HG02973 (cell line): Measurements from ENCODE around the gene PSKH1.
"Not testable (repeated sequence)": the region's sequence is repeated elsewhere in the genome, so short reads cannot be mapped to it uniquely, and the experiment has no call there.

Experiments used
- ATAC-seq: cut with Tn5 transposase; IDR thresholded peaks from one replicate; pipeline ENCODE4 v1.9.1; 2021; ENCODE audit warnings: moderate library complexity; ENCODE audit not compliant: unreplicated experiment

Gene PSKH1

GRCh38 chr16:67885545-67885944 lies 7.5 kb upstream of the PSKH1 start:
- ATAC-seq = no peak

GRCh38 chr16:67885976-67886375 lies 7.1 kb upstream of the PSKH1 start:
- ATAC-seq = no peak

GRCh38 chr16:67886387-67886786 lies 6.7 kb upstream of the PSKH1 start:
- no peak for ATAC-seq

- no peak for ATAC-seq
These were observed 4.7 kb upstream of the PSKH1 start for GRCh38 chr16:67888331-67888730.

GRCh38 chr16:67892375-67892774 lies 679 bp upstream of the PSKH1 start:
- ATAC-seq = no peak

- no peak for ATAC-seq
These were observed 817 bp downstream of the PSKH1 start for GRCh38 chr16:67893743-67894399.

GRCh38 chr16:67897231-67897630 lies 4.2 kb downstream of the PSKH1 start:
- ATAC-seq = no peak

- ATAC-seq = no peak
These were observed 8.7 kb downstream of the PSKH1 start for GRCh38 chr16:67901734-67902133.

- no peak for ATAC-seq
These were observed 9.8 kb downstream of the PSKH1 start for GRCh38 chr16:67902831-67903230.

GRCh38 chr16:67907397-67908180 lies 14.5 kb downstream of the PSKH1 start:
- ATAC-seq = no peak

- ATAC-seq = no peak
These were observed 16.1 kb downstream of the PSKH1 start for GRCh38 chr16:67909056-67909742.

GRCh38 chr16:67910158-67910557 lies 17.1 kb downstream of the PSKH1 start:
- no peak for ATAC-seq

GRCh38 chr16:67914758-67915495 lies 21.9 kb downstream of the PSKH1 start:
- ATAC-seq = no peak

GRCh38 chr16:67915496-67915769 lies 22.4 kb downstream of the PSKH1 start:
- not testable (repeated sequence) for ATAC-seq

GRCh38 chr16:67915831-67916723 lies 23.0 kb downstream of the PSKH1 start:
- no peak for ATAC-seq

- ATAC-seq = no peak
These were observed 24.2 kb downstream of the PSKH1 start for GRCh38 chr16:67917140-67917851.

GRCh38 chr16:67917852-67918236 lies 24.8 kb downstream of the PSKH1 start:
- ATAC-seq = no peak

GRCh38 chr16:67919622-67920221 lies 26.7 kb downstream of the PSKH1 start:
- ATAC-seq = no peak

- ATAC-seq = no peak
These were observed 29.2 kb downstream of the PSKH1 start for GRCh38 chr16:67922221-67922620.
